ENCODE measurements around the gene ARL17A.
"Not testable (repeated sequence)": the region's sequence is repeated elsewhere in the genome, so short reads cannot be mapped to it uniquely, and the experiment has no call there.

The ARL17A gene

GRCh38 chr17:46579083-46580075 is at the start of gene ARL17A:
Gene ARL17A (minus strand): TSS chr17:46579691. CDS start chr17:46576322, 3,369 bp downstream.
- not testable (repeated sequence) for H3K27ac ChIP-seq; DNase-seq (ENCODE audit: low read depth, low spot score)

GRCh38 chr17:46628753-46629436 is 49.4 kb upstream of the ARL17A start:
- not testable (repeated sequence) for H3K27ac ChIP-seq; DNase-seq (ENCODE audit: low read depth, low spot score)

GRCh38 chr17:46627452-46627851 is 48.0 kb upstream of the ARL17A start:
- H3K27ac ChIP-seq; DNase-seq (ENCODE audit: low read depth, low spot score): not testable (repeated sequence)

GRCh38 chr17:46624726-46625125 is 45.2 kb upstream of the ARL17A start:
- H3K27ac ChIP-seq; DNase-seq (ENCODE audit: low read depth, low spot score): not testable (repeated sequence)

GRCh38 chr17:46623790-46624189 is 44.3 kb upstream of the ARL17A start:
- H3K27ac ChIP-seq; DNase-seq (ENCODE audit: low read depth, low spot score): not testable (repeated sequence)

- not testable (repeated sequence) for DNase-seq (ENCODE audit: low read depth, low spot score); H3K27ac ChIP-seq
These were observed 39.5 kb upstream of the ARL17A start for GRCh38 chr17:46618975-46619374.

GRCh38 chr17:46617121-46617520 is 37.6 kb upstream of the ARL17A start:
- H3K27ac ChIP-seq; DNase-seq (ENCODE audit: low read depth, low spot score): not testable (repeated sequence)

- DNase-seq (ENCODE audit: low read depth, low spot score); H3K27ac ChIP-seq: not testable (repeated sequence)
These were observed 34.4 kb upstream of the ARL17A start for GRCh38 chr17:46613876-46614275.

GRCh38 chr17:46611304-46611703 is 31.8 kb upstream of the ARL17A start:
- H3K27ac ChIP-seq; DNase-seq (ENCODE audit: low read depth, low spot score): not testable (repeated sequence)

- not testable (repeated sequence) for DNase-seq (ENCODE audit: low read depth, low spot score)
These were observed 23.6 kb upstream of the ARL17A start for GRCh38 chr17:46603125-46603524.

GRCh38 chr17:46600767-46601166 is 21.3 kb upstream of the ARL17A start:
- DNase-seq (ENCODE audit: low read depth, low spot score); H3K27ac ChIP-seq: not testable (repeated sequence)

More at GRCh38 chr17:46603125-46603524, 23.6 kb upstream of the ARL17A start:
- H3K27ac ChIP-seq, result not testable (repeated sequence)

GRCh38 chr17:46598344-46598931 is 18.9 kb upstream of the ARL17A start:
- not testable (repeated sequence) for DNase-seq (ENCODE audit: low read depth, low spot score); H3K27ac ChIP-seq

- not testable (repeated sequence) for H3K27ac ChIP-seq; DNase-seq (ENCODE audit: low read depth, low spot score)
These were observed 11.8 kb upstream of the ARL17A start for GRCh38 chr17:46591332-46591731.

GRCh38 chr17:46590157-46591146 is 11.0 kb upstream of the ARL17A start, which contains the start of gene NSF:
Gene NSF (plus strand): TSS chr17:46590669. CDS start chr17:46590776, 107 bp downstream.
- not testable (repeated sequence) for H3K27ac ChIP-seq; DNase-seq (ENCODE audit: low read depth, low spot score)

- H3K27ac ChIP-seq; DNase-seq (ENCODE audit: low read depth, low spot score): not testable (repeated sequence)
These were observed 6.0 kb upstream of the ARL17A start for GRCh38 chr17:46585444-46585843.

GRCh38 chr17:46580082-46580481 is 591 bp upstream of the ARL17A start:
- DNase-seq (ENCODE audit: low read depth, low spot score); H3K27ac ChIP-seq: not testable (repeated sequence)

GRCh38 chr17:46571796-46572195 is 7.7 kb downstream of the ARL17A start:
- H3K27ac ChIP-seq; DNase-seq (ENCODE audit: low read depth, low spot score): not testable (repeated sequence)

GRCh38 chr17:46566980-46567379 is 12.5 kb downstream of the ARL17A start:
- not testable (repeated sequence) for DNase-seq (ENCODE audit: low read depth, low spot score); H3K27ac ChIP-seq

- not testable (repeated sequence) for DNase-seq (ENCODE audit: low read depth, low spot score); H3K27ac ChIP-seq
These were observed 13.2 kb downstream of the ARL17A start for GRCh38 chr17:46566284-46566683.

Data from epithelial cell of prostate (primary cell).